Prostate gland (tissue), 2 donors: ENCODE results near the gene R3HDM2.

Experiments
- CTCF ChIP-seq, 4 experiments: fragments of 200-600 bp in 2 of 4; fragments of 450-650 bp in 2 of 4; sonication (generic) in 2 of 4; IDR thresholded peaks; 1 replicate in 3 of 4; 2 replicates in 1 of 4; pipeline ENCODE4 v1.5.1; 2016 to 2019; ENCODE audit warnings: antibody characterized with exemption in 4 of 4, mild to moderate bottlenecking in 2 of 4, moderate library complexity in 2 of 4
- POLR2AphosphoS5 ChIP-seq: sonication (generic); formaldehyde crosslinking; IDR thresholded peaks from one replicate; pipeline ENCODE4 v1.6.1; 2017; ENCODE audit warnings: antibody characterized with exemption

GRCh38 chr12:57462251-57462911 is 31.5 kb upstream of the R3HDM2 start:
- TF ChIP-seq CTCF (IDR thresholded peaks at IDR 0.05) (peak; percentile 88 to 97 (median 94)), POLR2AphosphoS5 (peak; percentile 79)
